ENCODE results near the gene WASF3.

WASF3 gene

GRCh38 chr13:26596458-26596857 lies 39.0 kb downstream of the WASF3 start:
- TF ChIP-seq CTCF (IDR thresholded peaks at IDR 0.05; ENCODE audit: extremely low read depth, missing control alignments) = no peak
- no peak for DNase-seq (ENCODE audit: low spot score)

GRCh38 chr13:26599403-26599802 lies 41.9 kb downstream of the WASF3 start:
- TF ChIP-seq CTCF (IDR thresholded peaks at IDR 0.05; ENCODE audit: extremely low read depth, missing control alignments) = no peak
- no peak for DNase-seq (ENCODE audit: low spot score)

GRCh38 chr13:26599860-26600259 lies 42.4 kb downstream of the WASF3 start:
- DNase-seq (ENCODE audit: low spot score) = no peak

GRCh38 chr13:26600343-26600742 lies 42.9 kb downstream of the WASF3 start:
- TF ChIP-seq CTCF (IDR thresholded peaks at IDR 0.05; ENCODE audit: extremely low read depth, missing control alignments) = no peak
- no peak for DNase-seq (ENCODE audit: low spot score)

More at GRCh38 chr13:26599860-26600259, 42.4 kb downstream of the WASF3 start:
- TF ChIP-seq CTCF (IDR thresholded peaks at IDR 0.05; ENCODE audit: extremely low read depth, missing control alignments) = no peak

- peak; percentile 10 for DNase-seq (ENCODE audit: low spot score)
- TF ChIP-seq CTCF (IDR thresholded peaks at IDR 0.05; ENCODE audit: extremely low read depth, missing control alignments) = no peak
Measured at GRCh38 chr13:26601669-26602068, 44.2 kb downstream of the WASF3 start.

GRCh38 chr13:26602783-26603182 lies 45.3 kb downstream of the WASF3 start:
- no peak for DNase-seq (ENCODE audit: low spot score)
- no peak for TF ChIP-seq CTCF (IDR thresholded peaks at IDR 0.05; ENCODE audit: extremely low read depth, missing control alignments)

- no peak for DNase-seq (ENCODE audit: low spot score)
- no peak for TF ChIP-seq CTCF (IDR thresholded peaks at IDR 0.05; ENCODE audit: extremely low read depth, missing control alignments)
Measured at GRCh38 chr13:26604784-26605545, 47.5 kb downstream of the WASF3 start.

Data from GM20000 (cell line).